AG09309 (cell line): Measurements from ENCODE around the gene VAV2.

Source experiments
- DNase-seq: peaks from one replicate; pipeline ENCODE4 v3.0.0-alpha.2; 2010; ENCODE audit warnings: low read depth
- H3K4me3 ChIP-seq: 2 replicates; pipeline ENCODE4 v1.5.1; 2011; ENCODE audit warnings: mild to moderate bottlenecking, low read depth, low read length, moderate library complexity; ENCODE audit not compliant: control insufficient read depth
- TF ChIP-seq, protein P1 (sequence below): IDR thresholded peaks from 2 replicates; pipeline ENCODE4 v1.5.1; 2011; ENCODE audit warnings: mild to moderate bottlenecking, low read depth, low read length, inconsistent platforms; ENCODE audit not compliant: insufficient read depth, control insufficient read depth; ENCODE audit errors: missing control alignments

The VAV2 gene

DNA sequence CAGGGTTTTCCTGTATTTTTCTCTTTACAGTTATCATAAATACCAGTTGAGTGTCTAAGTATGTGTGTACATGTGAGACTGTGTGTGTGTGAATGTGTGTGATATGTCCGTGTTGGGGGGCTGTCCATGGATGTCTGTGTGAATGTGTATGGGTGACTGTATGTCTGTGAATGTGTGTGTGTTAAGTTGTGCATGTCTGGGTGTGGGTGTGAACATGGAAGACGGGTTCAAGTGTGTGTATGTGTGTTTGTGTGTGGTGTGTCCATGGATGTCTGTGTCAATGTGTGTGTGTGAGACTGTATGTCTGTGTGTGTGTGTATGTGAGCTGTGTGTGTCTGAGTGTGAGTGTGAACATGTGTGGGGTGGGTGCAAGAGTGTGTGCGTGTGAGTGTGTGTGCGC lies 55.0 kb downstream of the VAV2 start:
- TF ChIP-seq, protein P1, sequence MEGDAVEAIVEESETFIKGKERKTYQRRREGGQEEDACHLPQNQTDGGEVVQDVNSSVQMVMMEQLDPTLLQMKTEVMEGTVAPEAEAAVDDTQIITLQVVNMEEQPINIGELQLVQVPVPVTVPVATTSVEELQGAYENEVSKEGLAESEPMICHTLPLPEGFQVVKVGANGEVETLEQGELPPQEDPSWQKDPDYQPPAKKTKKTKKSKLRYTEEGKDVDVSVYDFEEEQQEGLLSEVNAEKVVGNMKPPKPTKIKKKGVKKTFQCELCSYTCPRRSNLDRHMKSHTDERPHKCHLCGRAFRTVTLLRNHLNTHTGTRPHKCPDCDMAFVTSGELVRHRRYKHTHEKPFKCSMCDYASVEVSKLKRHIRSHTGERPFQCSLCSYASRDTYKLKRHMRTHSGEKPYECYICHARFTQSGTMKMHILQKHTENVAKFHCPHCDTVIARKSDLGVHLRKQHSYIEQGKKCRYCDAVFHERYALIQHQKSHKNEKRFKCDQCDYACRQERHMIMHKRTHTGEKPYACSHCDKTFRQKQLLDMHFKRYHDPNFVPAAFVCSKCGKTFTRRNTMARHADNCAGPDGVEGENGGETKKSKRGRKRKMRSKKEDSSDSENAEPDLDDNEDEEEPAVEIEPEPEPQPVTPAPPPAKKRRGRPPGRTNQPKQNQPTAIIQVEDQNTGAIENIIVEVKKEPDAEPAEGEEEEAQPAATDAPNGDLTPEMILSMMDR: no peak

DNA sequence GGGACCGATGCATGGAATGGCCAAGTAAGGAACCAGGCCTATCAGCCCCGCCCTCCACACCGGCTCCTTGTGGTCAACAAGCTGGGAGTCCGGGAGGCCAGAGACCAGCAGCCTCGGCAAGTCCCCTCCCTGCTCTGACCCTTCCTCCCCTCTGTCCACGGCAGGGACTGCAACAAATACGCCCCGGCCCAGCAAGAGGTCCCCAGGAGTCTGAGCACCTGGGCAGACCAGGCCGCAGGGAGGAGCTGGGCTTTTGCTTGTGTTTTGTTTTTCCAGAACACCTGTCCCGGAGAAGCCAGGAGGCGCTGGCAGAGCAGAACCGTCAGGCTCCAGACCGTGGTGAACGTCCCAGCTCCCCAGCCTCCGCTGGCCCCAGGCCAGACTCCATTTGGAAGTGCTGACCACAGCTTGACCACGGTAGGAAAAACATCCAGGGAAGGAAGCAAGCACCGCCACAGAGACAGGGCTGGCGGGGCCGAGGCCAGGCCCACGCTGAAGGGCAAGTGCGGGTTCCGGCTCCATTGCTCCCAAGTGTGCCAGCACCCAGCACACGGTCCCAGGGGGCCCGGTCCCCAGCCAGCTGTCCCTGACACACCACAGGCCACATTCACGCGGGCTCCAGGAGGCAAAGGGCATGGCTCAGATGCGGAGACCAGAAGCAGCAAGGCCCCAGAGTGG lies 56.7 kb downstream of the VAV2 start:
- no peak for DNase-seq

More for the DNA sequence above, 55.0 kb downstream of the VAV2 start:
- no peak overlapping the region for H3K4me3 ChIP-seq
- no peak for DNase-seq

DNA sequence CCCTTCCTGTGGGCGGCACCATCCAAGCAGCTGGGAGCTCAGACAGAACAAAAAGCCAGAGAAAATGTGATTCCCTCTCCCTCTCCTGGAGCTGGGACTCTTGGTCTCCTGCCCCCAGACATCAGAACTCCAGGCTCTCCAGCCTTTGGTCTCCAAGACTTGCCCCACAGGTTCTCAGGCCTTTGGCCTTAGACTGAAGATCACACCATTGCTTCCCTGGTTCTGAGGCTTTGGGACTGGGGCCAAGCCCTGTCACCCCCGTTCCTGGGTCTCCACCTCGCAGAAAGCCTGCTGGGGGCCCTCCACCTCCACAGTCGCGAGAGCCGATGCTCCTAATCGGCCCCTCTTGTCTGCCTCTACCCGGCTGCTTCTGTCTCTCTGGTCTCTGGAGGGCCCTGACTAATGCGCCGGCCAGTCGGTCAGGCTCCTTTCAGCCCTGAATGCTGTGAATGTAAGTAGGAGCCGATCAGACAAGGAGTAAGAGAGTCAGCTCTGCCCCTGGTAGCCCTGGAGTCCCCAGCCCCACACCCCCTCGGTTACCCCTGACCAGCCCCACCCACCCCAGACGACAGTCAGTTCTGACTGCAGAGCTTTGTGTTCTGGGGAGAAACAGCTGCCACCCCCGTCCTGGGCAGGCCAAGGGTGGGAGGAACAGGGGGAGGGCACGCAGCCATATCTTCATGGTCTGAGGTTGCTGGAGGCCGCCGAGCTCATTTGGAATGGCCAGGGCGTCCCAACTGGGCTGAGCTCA lies 57.5 kb downstream of the VAV2 start:
- no peak overlapping the region for H3K4me3 ChIP-seq
- no peak for DNase-seq
- TF ChIP-seq, protein P1: no peak

More for the DNA sequence above, 56.7 kb downstream of the VAV2 start:
- no peak overlapping the region for H3K4me3 ChIP-seq
- TF ChIP-seq, protein P1: no peak

DNA sequence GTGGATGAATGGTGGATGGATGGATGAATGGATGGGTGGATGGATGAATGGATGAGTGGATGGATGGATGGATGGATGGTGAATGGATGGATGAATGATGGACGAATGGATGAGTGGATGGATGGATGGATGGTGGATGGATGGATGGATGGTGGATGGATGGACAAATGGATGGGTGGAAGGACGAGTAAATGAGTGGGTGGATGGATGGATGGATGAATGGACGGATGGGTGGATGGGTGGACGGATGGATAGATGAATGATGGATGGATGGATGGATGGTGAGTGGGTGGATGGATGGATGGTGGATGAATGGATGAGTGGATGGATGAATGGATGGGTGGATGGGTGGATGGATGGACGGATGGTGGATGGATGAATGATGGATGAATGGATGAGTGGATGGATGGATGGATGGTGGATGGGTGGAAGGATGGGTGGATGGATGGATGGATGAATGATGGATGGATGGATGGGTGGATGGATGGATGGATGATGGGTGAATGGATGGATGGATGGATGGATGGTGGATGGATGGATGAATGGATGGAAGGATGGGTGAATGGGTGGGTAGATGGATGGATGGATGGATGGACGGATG lies 58.6 kb downstream of the VAV2 start:
- DNase-seq: no peak
- H3K4me3 ChIP-seq: no peak overlapping the region
- TF ChIP-seq, protein P1: no peak

DNA sequence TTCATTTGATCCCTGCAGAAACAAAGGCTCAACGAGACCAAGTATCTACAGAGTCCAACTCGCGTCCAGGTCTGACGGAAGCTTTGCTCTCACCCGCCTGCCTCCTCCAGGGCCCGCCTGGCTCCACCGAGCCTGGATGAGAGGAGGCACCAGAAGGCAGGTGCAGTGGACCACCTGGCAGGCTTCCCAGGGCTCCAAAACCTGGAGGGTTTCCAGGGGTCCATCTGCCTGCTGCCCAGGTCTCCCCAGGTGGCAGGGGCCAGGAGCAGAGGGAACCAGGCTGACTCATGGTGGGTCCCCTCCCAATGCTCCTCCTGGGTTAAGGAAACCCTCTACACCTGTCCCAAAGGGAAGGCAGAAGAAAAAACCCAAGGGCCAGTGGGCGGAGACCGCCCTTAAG lies 59.5 kb downstream of the VAV2 start:
- DNase-seq: no peak
- TF ChIP-seq, protein P1: no peak
- no peak overlapping the region for H3K4me3 ChIP-seq

DNA sequence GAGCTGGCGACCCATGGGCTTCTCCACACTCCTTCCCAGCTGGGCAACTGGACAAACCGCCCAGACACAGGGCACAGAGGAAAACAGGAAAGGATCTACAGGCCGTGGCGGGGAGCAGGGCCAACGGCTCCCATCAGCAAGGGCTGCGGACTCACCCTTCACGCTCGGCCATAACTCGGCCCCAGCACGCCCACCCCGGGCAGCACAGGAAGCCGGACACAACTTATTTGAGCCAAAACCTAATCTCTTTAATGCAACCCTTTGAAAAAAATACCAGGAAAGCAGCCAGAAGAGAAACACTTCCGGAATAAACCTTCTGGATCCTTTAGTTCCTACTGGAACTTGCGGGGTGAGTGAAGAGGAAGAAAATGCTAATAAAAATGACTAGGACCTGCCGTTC lies 59.9 kb downstream of the VAV2 start:
- TF ChIP-seq, protein P1: no peak
- H3K4me3 ChIP-seq: no peak overlapping the region
- DNase-seq: no peak
